DOHH2 (cell line): Measurements from ENCODE around the gene SLC35E3.
"Not testable (repeated sequence)": the region's sequence is repeated elsewhere in the genome, so short reads cannot be mapped to it uniquely, and the experiment has no call there.

ENCODE experiments used
- H3F3A ChIP-seq: fragments of 200-600 bp; sonication (generic), shearing (Covaris generic); 2 replicates; pipeline ENCODE4 v1.6.0; 2016; ENCODE audit warnings: antibody characterized with exemption, mild to moderate bottlenecking; ENCODE audit not compliant: control insufficient read depth, insufficient read depth
- H3K27ac ChIP-seq: fragments of 200-600 bp; sonication (generic); 2 replicates; pipeline ENCODE4 v1.5.1; 2014; ENCODE audit warnings: low read depth, mild to moderate bottlenecking, low read length, moderate library complexity
- H3K27me3 ChIP-seq: fragments of 200-600 bp; sonication (generic); 2 replicates; pipeline ENCODE4 v1.6.1; 2014; ENCODE audit warnings: mild to moderate bottlenecking, low read length, mixed read lengths; ENCODE audit not compliant: control insufficient read depth
- H3K36me3 ChIP-seq: fragments of 200-600 bp; sonication (generic); 2 replicates; pipeline ENCODE4 v1.6.1; 2014; ENCODE audit warnings: mild to moderate bottlenecking, low read length, moderate library complexity, mixed read lengths; ENCODE audit not compliant: control insufficient read depth
- H3K4me1 ChIP-seq: fragments of 200-600 bp; sonication (generic); 2 replicates; pipeline ENCODE4 v1.6.1; 2014; ENCODE audit warnings: mild to moderate bottlenecking, low read length, mixed read lengths; ENCODE audit not compliant: control insufficient read depth
- H3K4me2 ChIP-seq: fragments of 200-600 bp; sonication (generic); 2 replicates; pipeline ENCODE4 v1.6.0; 2014; ENCODE audit warnings: mild to moderate bottlenecking, low read length, moderate library complexity
- H3K4me3 ChIP-seq: fragments of 200-600 bp; sonication (generic); 2 replicates; pipeline ENCODE4 v1.5.1; 2014; ENCODE audit warnings: mild to moderate bottlenecking, low read length, mixed read lengths
- H3K79me2 ChIP-seq: fragments of 200-600 bp; sonication (generic); 2 replicates; pipeline ENCODE4 v1.6.1; 2014; ENCODE audit warnings: mild to moderate bottlenecking, low read length, mixed read lengths; ENCODE audit not compliant: control insufficient read depth
- H3K9me2 ChIP-seq: fragments of 200-600 bp; sonication (generic); replicated peaks from 2 replicates; pipeline ENCODE4 v1.6.1; 2014; ENCODE audit warnings: mild to moderate bottlenecking, low read length, mixed read lengths; ENCODE audit not compliant: control insufficient read depth
- H3K9me3 ChIP-seq: fragments of 200-600 bp; sonication (generic); 2 replicates; pipeline ENCODE4 v1.6.1; 2014; ENCODE audit warnings: antibody characterized with exemption, low read length, mixed read lengths; ENCODE audit not compliant: control insufficient read depth, insufficient read depth
- H4K20me1 ChIP-seq: fragments of 200-600 bp; sonication (generic); 2 replicates; pipeline ENCODE4 v1.6.0; 2014; ENCODE audit warnings: low read depth, mild to moderate bottlenecking, antibody characterized with exemption, low read length, moderate library complexity; ENCODE audit not compliant: control insufficient read depth, insufficient read depth
- CTCF ChIP-seq: fragments of 200-600 bp; sonication (generic); IDR thresholded peaks from one replicate; pipeline ENCODE4 v1.5.1; 2014; ENCODE audit warnings: antibody characterized with exemption, mild to moderate bottlenecking, low read depth, low read length; ENCODE audit not compliant: poor library complexity, severe bottlenecking
- EZH2phosphoT487 ChIP-seq: fragments of 200-600 bp; sonication (generic); IDR thresholded peaks from 2 replicates; pipeline ENCODE4 v1.6.1; 2017; ENCODE audit warnings: borderline replicate concordance, mild to moderate bottlenecking, antibody characterized with exemption, low read length, moderate library complexity, mixed read lengths

Gene SLC35E3

GRCh38 chr12:68806488-68807237 is 60.7 kb downstream of the SLC35E3 start:
- Histone ChIP-seq H3F3A (peaks cover 13% of the 10 kb centered on the region), H3K27ac (peak overlapping the region; percentile 96)

GRCh38 chr12:68807274-68807575 is 61.2 kb downstream of the SLC35E3 start:
- H4K20me1 ChIP-seq, H3K27me3 ChIP-seq, H3K9me3 ChIP-seq, H3K9me2 ChIP-seq: not testable (repeated sequence)
- Histone ChIP-seq H3K4me1 (peaks cover 66% of the 10 kb centered on the region), H3K4me3 (peak overlapping the region; percentile 88), H3F3A (peaks cover 13% of the 10 kb centered on the region), H3K79me2 (peaks cover 43% of the 10 kb centered on the region), H3K4me2 (peak overlapping the region; percentile 82), H3K36me3 (peaks cover 38% of the 10 kb centered on the region), H3K27ac (peak overlapping the region; percentile 96)

More at GRCh38 chr12:68806488-68807237, 60.7 kb downstream of the SLC35E3 start:
- Histone ChIP-seq H3K79me2 (peaks cover 37% of the 10 kb centered on the region), H4K20me1 (no peaks in the 10 kb centered on the region), H3K9me2 (no peaks in the 10 kb centered on the region), H3K4me2 (peak overlapping the region; percentile 82), H3K9me3 (no peaks in the 10 kb centered on the region), H3K4me3 (peak overlapping the region; percentile 88), H3K4me1 (peaks cover 71% of the 10 kb centered on the region), H3K27me3 (no peaks in the 10 kb centered on the region), H3K36me3 (peaks cover 34% of the 10 kb centered on the region)
- TF ChIP-seq EZH2phosphoT487 (no peak), CTCF (no peak)

GRCh38 chr12:68807576-68808387 is 61.8 kb downstream of the SLC35E3 start, which contains the start of gene MDM2:
TSS of gene MDM2 (plus strand) at chr12:68808177. CDS start at chr12:68808478, 301 bp downstream.
- Histone ChIP-seq H3K79me2 (peaks cover 48% of the 10 kb centered on the region), H3F3A (peaks cover 13% of the 10 kb centered on the region), H3K9me2 (no peaks in the 10 kb centered on the region), H3K4me1 (peaks cover 67% of the 10 kb centered on the region), H3K27ac (peak within 1 kb of the TSS; percentile 96), H3K27me3 (no peaks in the 10 kb centered on the region), H3K9me3 (no peaks in the 10 kb centered on the region), H3K36me3 (peaks cover 44% of the 10 kb centered on the region), H3K4me3 (peak within 1 kb of the TSS; percentile 88), H3K4me2 (peak within 1 kb of the TSS; percentile 82), H4K20me1 (peaks cover 4% of the 10 kb centered on the region; the same call in 1 of the 2 replicates)
- no peak for TF ChIP-seq EZH2phosphoT487
- peak; percentile 74 for TF ChIP-seq CTCF
